Mesenchymal stem cell (in vitro differentiated cells and primary cell): ENCODE data around the gene TEAD1. TPM values are rescaled to one million over a fixed set of nuclear protein-coding genes. Genes with fewer than 3 reads are reported as not detected.

ENCODE experiments used
- small RNA-seq: library from polyadenylated mRNA; stranded (forward); fragments of <200 nt; extraction: miRNeasy Mini kit (QIAGEN cat#:217004); gene quantifications from one replicate; pipeline ENCODE3, GENCODE V24; 2013; ENCODE audit warnings: low read depth

The TEAD1 gene

Small RNA genes lying within 50 kb of the gene (small RNA-seq; reads per million reads assigned to genes)
- gene RF00424: not detected
